Measurements from ENCODE around the gene PLXNA3.
"Not testable (repeated sequence)": the region's sequence is repeated elsewhere in the genome, so short reads cannot be mapped to it uniquely, and the experiment has no call there.

- not testable (repeated sequence) for TF ChIP-seq CTCF, POLR2A (IDR thresholded peaks at IDR 0.05)
Measured at GRCh38 chrX:154501423-154501822, 43.3 kb downstream of the PLXNA3 start.
